ENCODE results near the gene EML3. TPM values are rescaled to one million over a fixed set of nuclear protein-coding genes. Genes with fewer than 3 reads are reported as not detected.
"Not testable (repeated sequence)": the region's sequence is repeated elsewhere in the genome, so short reads cannot be mapped to it uniquely, and the experiment has no call there.

Gene EML3
- total RNA-seq, 1 donor from 2014 or later: 116 TPM

DNA sequence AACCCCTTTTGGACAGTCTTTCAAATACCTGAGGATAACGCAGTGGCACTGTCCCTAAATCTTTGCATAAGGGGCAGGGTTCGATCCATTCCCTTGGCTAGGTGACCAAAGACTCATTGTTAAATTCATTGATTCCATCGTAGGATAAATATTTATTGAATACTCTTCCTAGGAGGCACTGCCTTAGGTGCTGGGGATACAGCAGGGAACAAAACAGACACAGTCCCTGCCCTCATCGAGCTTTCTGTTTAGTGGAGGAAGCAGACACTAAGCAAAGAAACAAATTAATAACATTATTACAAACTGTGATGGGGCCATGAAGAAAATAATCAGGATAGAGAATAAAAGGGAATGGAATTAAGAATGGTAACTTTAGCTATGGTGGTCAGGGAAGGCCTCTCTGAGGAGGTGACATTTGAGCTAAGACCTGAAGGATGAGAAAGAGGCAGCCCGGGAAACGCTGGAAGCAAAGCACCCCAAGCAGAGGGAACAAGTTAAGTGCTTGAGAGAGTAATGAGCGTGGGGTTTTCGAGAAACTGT lies 8.5 kb upstream of the EML3 start:
- DNase-seq (ENCODE audit: low spot score): no peak

DNA sequence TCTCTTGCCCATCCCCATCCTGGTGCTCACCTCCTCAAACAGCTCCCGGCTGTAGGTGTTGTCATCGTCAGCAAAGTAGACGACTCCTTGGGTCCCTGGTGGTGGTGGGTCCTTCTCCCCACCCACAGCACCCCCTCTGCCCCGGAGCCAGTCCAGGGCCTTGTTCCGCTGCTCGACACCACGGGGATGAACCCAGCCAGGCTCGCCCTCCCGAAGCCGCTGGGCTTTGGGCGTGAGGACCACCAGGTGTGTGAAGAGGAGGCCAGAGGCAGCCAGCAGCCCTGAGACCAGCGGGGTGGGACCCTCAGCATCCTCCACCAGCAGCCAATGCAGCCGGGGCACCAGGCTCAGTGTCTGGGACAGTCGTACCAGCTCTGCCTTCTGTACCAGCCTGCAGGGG lies 4.4 kb upstream of the EML3 start:
- DNase-seq (ENCODE audit: low spot score): not testable (repeated sequence)

DNA sequence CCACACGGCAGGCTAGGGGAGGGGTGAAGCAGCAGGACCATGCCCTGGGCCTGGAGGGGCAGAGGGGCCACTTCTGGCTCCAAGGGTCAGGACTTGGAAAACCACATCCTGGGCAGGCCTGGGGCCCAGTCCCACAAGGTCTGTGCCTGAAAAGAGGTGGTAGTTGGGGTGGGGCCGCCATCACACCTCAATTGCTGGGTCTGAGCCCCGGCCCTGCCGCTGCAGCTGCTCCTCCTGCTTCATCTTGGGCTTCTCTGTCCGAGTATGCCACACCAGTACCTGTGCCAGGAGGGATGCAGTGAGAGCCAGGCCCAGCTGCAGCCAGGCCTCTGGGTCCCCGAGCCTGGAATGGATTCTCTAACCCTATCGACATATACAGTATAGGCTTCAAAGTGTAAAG lies 2.9 kb upstream of the EML3 start:
- no peak for DNase-seq (ENCODE audit: low spot score)

DNA sequence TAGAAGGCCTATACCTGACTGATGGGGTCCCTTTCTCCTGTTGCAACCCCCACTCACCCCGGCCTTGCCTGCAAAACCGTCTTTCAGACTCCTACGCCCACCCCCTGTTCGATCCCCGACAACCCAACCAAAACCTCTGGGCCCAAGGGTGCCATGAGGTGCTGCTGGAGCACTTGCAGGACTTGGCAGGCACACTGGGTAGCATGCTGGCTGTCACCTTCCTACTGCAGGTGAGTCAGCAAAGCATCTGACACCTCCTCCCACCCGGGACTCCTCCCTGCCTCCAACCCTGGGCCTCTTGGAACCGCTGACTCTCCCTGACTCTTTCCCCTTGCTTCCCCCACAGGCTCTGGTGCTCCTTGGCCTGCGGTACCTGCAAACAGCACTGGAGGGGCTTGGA lies 1.7 kb upstream of the EML3 start:
- no peak for DNase-seq (ENCODE audit: low spot score)

DNA sequence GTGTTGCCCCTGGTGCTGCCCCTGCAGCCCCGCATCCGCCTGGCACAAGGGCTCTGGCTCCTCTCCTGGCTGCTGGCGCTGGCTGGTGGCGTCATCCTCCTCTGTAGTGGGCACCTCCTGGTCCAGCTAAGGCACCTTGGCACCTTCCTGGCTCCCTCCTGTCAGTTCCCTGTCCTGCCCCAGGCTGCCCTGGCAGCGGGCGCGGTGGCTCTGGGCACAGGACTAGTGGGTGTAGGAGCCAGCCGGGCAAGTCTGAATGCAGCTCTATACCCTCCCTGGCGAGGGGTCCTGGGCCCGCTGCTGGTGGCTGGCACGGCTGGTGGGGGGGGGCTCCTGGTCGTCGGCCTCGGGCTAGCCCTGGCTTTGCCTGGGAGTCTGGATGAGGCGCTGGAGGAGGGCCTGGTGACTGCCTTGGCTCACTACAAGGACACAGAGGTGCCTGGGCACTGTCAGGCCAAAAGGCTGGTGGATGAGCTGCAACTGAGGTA lies 760 bp upstream of the EML3 start:
- DNase-seq (ENCODE audit: low spot score): no peak

- DNase-seq (ENCODE audit: low spot score): no peak
Observed at GRCh38 chr11:62611705-62612365, 740 bp downstream of the EML3 start.

GRCh38 chr11:62610814-62611704 lies 1.5 kb downstream of the EML3 start:
- no peak for DNase-seq (ENCODE audit: low spot score)

DNA sequence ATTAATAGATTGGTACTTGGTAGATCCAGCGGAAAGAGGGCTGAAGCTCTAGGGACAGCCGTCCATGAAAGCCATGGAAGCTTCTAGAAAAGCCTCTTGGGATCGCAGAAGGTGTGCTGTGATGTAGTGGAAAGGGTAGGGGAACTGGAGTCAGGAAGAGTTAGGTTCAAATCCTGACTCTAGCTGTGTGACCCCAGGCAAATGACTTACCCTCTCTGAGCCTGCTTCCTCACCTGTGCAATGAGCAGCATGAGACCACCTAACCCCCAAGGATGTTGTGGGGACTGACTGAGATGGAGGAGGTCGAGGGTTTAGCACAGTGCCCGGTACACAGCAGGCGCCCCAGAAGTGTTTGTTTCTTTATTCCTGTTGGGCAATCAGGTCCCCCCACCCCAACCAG lies 2.2 kb downstream of the EML3 start:
- no peak for DNase-seq (ENCODE audit: low spot score)

DNA sequence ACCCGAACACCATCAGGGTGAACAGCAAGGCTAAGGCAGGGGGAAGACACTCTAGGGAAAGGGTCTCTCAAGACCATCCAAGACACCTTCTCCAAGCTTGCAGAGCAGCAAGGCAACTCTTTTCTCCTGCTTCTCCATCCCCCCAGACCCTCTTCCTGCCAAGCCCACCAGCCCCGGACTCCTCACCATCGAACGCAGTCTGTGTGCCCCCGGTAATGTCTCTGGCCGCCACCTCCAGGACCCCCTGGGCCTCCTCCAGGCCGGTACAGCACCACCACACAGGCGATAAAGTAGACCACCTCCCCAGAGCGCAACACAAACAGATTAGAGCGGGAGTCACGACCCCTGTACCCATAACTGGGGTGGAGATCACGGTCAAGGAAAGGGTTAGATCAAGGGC lies 3.8 kb downstream of the EML3 start:
- DNase-seq (ENCODE audit: low spot score): no peak

DNA sequence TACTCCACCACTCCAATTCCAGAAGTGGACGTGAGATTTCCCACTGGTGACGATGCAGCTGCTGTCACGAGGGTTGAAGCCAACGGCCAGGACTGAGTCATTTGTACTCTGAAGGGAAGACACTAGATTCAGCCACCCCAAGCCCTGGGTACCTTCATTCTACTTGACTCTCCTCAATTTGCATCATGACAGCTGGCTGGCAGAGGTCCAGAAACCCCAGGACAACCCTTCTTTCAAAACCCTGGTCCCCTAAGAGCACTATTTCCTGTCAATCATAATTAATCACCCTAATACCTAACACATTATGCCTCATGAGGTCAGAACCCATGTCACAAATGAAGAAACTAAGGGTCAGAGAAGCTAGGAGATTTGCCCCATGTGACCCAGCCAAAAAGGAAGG lies 4.9 kb downstream of the EML3 start:
- DNase-seq (ENCODE audit: low spot score): no peak

DNA sequence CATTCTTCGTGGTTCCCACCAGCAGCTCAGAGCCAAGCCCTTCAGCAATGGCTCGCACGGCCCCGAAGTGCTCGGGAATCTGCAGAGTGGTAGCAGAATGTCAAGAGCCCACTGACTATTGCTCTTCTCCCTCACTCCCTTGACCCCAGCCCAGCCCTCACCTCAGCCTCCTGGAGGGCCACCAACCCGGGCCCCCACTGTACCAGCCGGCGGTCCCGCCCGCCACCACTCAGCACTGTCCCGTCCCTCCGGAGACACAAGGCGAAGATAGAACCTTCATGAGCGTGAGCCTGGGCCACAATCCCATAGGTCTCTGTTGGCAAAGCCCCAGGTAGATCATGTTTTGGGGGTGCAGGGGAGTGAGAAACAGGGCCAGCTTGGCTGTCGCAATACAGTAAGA lies 6.7 kb downstream of the EML3 start:
- no peak for DNase-seq (ENCODE audit: low spot score)

GRCh38 chr11:62605467-62605866 lies 7.1 kb downstream of the EML3 start:
- DNase-seq (ENCODE audit: low spot score): no peak

- DNase-seq (ENCODE audit: low spot score): no peak
Observed at GRCh38 chr11:62604460-62605120, 8.0 kb downstream of the EML3 start.

DNA sequence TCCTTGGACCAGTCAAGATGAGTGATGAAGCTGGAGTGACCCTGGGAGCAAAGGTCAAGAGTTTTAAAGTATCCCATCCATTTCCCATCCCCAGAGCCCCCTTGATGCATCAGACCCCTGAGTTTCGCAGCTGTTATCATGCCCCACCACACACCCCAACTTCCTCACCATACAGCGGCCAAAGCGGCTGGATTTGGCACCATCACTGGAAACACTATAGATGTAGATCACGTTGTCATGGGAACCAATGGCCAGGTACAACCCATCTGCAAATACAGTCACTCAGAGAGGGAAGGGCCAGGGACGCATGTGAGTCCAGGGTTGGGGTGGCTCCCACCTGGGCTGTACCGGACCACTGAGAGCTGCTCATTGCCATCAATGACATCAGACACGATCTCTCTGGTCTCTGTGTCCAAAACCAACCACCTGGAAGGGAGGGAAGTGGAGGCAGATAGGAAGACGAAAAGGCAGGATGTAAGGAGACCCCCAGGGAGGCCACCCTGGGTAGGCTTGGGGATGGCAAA lies 8.7 kb downstream of the EML3 start:
- no peak for DNase-seq (ENCODE audit: low spot score)

DNA sequence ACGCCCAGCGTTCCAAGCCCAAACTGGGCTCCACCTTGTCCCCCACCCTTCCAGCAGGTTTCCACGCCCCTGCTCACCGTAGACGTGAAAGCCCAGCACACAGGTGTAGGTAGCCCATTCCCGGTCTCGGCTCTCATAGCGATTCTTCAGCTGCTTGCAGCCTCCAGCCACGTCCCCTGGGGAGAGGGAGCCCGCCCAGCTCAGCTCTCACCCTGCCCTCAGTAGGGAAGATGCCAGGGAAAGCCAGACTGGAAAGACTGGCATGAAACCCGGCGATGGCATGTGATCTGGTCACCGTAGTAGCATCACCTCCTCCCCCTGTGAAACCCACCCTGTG lies 9.5 kb downstream of the EML3 start:
- DNase-seq (ENCODE audit: low spot score): no peak

- no peak for DNase-seq (ENCODE audit: low spot score)
Observed at GRCh38 chr11:62602141-62603071, 10.2 kb downstream of the EML3 start.

GRCh38 chr11:62601372-62602140 lies 11.0 kb downstream of the EML3 start, which contains the start of gene MTA2:
TSS of gene MTA2 (minus strand) at chr11:62601865. CDS start at chr11:62601450, 415 bp downstream.
- peak; percentile 99 for DNase-seq (ENCODE audit: low spot score)

DNA sequence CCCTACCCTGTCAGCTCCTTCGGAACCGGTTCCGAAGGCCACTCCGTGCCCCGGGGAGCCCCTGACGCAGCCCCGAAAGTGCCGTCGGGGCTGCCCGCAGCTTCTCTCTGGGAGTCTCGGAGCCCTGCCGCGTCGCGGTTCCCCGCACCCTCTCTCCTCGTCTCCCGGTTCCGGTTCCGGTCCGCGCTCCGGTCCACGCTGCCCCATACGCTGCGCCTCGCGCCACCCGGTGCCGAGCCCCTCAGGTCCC lies 11.5 kb downstream of the EML3 start:
- no peak for DNase-seq (ENCODE audit: low spot score)

DNA sequence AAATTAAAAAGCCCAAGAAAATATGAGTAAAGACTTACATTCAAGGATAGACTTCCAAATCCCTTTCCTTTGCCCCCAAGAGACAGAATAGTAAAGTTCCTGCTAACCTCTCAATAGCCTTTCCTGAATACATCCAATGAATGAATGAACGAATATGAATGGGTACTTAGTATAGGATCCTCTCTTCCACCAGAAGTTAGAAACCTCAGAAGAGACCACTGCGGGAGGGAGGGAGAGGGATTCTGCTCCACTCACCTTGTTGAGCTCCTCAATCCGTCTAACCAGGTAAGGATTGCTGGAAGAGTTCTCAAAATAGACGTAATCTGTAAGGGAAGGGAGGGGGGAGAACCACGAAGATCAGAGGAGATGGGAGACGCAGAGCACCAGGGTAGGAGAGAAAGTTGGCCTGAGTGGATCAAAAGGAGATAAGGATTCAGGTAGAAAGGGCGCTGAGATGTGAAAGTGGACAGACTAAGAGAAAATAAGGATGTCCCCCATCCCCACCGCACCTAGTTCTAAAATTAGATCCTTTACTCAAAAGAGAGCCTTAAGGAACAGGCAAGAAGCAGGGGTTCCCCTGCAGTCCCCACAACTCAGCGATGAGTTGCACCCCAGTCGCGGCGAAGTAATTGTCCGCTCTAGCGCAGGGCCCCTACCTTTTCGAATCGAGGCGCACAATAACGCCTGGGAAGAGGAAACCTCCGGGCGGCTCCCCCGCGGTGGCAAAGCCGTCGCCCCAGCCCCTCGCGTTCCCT lies 12.0 kb downstream of the EML3 start:
- no peak for DNase-seq (ENCODE audit: low spot score)

All from mesenteric fat pad (tissue), 1 donor.